Measurements from ENCODE around the gene ATRNL1. TPM values are rescaled to one million over a fixed set of nuclear protein-coding genes. Genes with fewer than 3 reads are reported as not detected.
"Not testable (repeated sequence)": the region's sequence is repeated elsewhere in the genome, so short reads cannot be mapped to it uniquely, and the experiment has no call there.

The ATRNL1 gene
- total and polyA plus RNA-seq, 2 of the 8 experiments (the other 6 are each of a cell fraction or from before 2014, with no cell fraction given), result 5.1 to 17.6 TPM

DNA sequence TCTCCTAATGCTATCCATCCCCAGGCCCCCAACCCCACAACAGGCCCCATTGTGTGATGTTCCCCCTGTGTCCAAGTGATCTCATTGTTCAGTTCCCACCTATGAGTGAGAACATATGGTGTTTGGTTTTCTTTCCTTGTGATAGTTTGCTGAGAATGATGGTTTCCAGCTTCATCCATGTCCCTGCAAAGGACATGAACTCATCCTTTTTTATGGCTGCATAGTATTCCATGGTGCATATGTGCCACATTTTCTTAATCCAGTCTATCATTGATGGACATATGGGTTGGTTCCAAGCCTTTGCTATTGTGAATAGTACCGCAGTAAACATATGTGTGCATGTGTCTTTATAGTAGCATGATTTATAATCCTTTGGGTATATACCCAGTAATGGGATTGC, 160.6 kb downstream of the ATRNL1 start:
- H2BK12ac ChIP-seq (ENCODE audit: low read depth, low read length); H3K14ac ChIP-seq (ENCODE audit: insufficient read length); H2AK5ac ChIP-seq (ENCODE audit: low read depth, low read length); H3K4ac ChIP-seq (replicated peaks; ENCODE audit: insufficient read length, low read depth, low read length); H3K56ac ChIP-seq (replicated peaks; ENCODE audit: insufficient read length, low read depth, low read length); H3K18ac ChIP-seq (ENCODE audit: extremely low read depth, low read length); H3K23ac ChIP-seq (ENCODE audit: insufficient read length); H3K23me2 ChIP-seq (ENCODE audit: low read depth, low read length); H4K91ac ChIP-seq (replicated peaks; ENCODE audit: insufficient read length, low read length); H3K79me1 ChIP-seq (ENCODE audit: low read depth, low read length); H2AFZ ChIP-seq (ENCODE audit: low read length); H3K4me1 ChIP-seq (replicated peaks in 1 of 4; ENCODE audit: control insufficient read depth in 3 of 4, insufficient read depth in 4 of 4, low read length in 3 of 4); H2BK15ac ChIP-seq (ENCODE audit: low read length); H3K27me3 ChIP-seq (replicated peaks in 1 of 4; ENCODE audit: control insufficient read depth in 3 of 4, extremely low read depth in 1 of 4, insufficient read depth in 3 of 4, low read length in 3 of 4); H3K27ac ChIP-seq (ENCODE audit: low read depth, low read length); H3K9ac ChIP-seq (replicated peaks in 1 of 4; ENCODE audit: extremely low read depth in 1 of 4, low read depth in 3 of 4, low read length in 3 of 4); H2BK5ac ChIP-seq (ENCODE audit: low read depth, low read length); CTCF ChIA-PET (ENCODE audit: partially characterized antibody); H3K4me2 ChIP-seq (ENCODE audit: insufficient read depth in 1 of 2, low read depth in 2 of 2, low read length in 2 of 2); FAIRE-seq; H4K5ac ChIP-seq (ENCODE audit: insufficient read length, low read depth, low read length); DNase-seq (ENCODE audit: low read depth in 1 of 2, low spot score in 2 of 2); H4K8ac ChIP-seq (ENCODE audit: extremely low read depth, insufficient read depth, low read length); H3K79me2 ChIP-seq (ENCODE audit: control insufficient read depth in 1 of 2, insufficient read depth in 2 of 2, low read length in 2 of 2); POLR2A ChIA-PET (ENCODE audit: partially characterized antibody); H3K9me3 ChIP-seq (ENCODE audit: insufficient read depth in 2 of 2, low read depth in 1 of 2, low read length in 1 of 2); H4K20me1 ChIP-seq (replicated peaks in 1 of 2; ENCODE audit: control insufficient read depth in 1 of 2, insufficient read depth in 2 of 2, low read length in 2 of 2); H2BK120ac ChIP-seq (replicated peaks; ENCODE audit: low read depth, low read length); H3K4me3 ChIP-seq (ENCODE audit: extremely low read depth in 1 of 4, insufficient read depth in 2 of 4, low read depth in 3 of 4, low read length in 4 of 4); H3K36me3 ChIP-seq (ENCODE audit: control insufficient read depth in 2 of 4, insufficient read depth in 4 of 4, low read length in 3 of 4); H2BK20ac ChIP-seq (ENCODE audit: low read length): not testable (repeated sequence)
- 95% methylated on average over 1 of the region's 1 CpG; no CpG with 5 or more reads in 1 of the 2 experiments for WGBS, 2 experiments (ENCODE audit: extremely low coverage in 1 of 2, insufficient coverage in 1 of 2, insufficient read length in 1 of 2, insufficient replicate concordance in 2 of 2, low coverage in 1 of 2, low lambda C conversion rate in 2 of 2, missing lambda C conversion rate in 1 of 2)

Data from H1 (cell line).